Measurements from ENCODE around the gene ZNF556.
"Not testable (repeated sequence)": the region's sequence is repeated elsewhere in the genome, so short reads cannot be mapped to it uniquely, and the experiment has no call there.

ZNF556 gene

DNA sequence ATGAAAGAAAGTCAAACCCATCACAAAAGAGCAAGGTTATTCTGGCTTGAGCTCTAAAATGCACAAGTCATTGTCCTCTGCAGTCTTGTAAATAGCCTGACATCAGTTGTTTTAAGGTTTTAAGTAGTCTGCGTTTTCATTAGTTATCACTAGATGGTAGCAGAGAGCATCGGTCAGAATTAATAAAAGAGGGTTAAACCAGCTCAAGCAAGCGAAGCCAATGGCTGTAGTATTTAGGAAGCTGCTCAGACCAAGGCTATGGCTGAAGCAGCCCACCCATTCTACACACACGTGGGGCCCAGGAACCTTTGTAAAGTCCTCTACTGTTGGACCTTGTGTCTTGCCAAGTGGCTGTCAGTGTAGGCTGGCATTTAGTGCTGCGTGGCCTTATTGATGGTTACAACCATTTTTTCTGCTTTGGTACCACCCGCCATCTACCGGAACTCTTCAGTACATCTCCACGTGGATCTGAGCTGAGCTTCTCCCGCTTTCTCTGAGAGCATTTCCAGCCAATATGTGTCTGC, 20.3 kb downstream of the ZNF556 start:
- peaks cover 3% of the 10 kb centered on the region for H3K9me3 ChIP-seq (ENCODE audit: control insufficient read depth, insufficient read depth, low read depth, low read length)
- no peak overlapping the region for H3K27ac ChIP-seq (ENCODE audit: low read depth, low read length)

GRCh38 chr19:2888731-2889224, 21.6 kb downstream of the ZNF556 start:
- Histone ChIP-seq H3K9me3 (ENCODE audit: control insufficient read depth, insufficient read depth, low read depth, low read length) (peaks cover 5% of the 10 kb centered on the region; the same call in 1 of the 2 replicates), H3K27me3 (ENCODE audit: control insufficient read depth, insufficient read depth, low read length) (no peaks in the 10 kb centered on the region), H3K36me3 (ENCODE audit: control insufficient read depth, insufficient read depth, low read length) (no peaks in the 10 kb centered on the region), H3K9ac (ENCODE audit: low read length) (no peak overlapping the region), H3K4me1 (ENCODE audit: control insufficient read depth, insufficient read depth, low read length) (no peaks in the 10 kb centered on the region), H3K27ac (ENCODE audit: low read depth, low read length) (no peak overlapping the region), H3K4me3 (ENCODE audit: low read depth, low read length) (no peak overlapping the region)

More for the DNA sequence above, 20.3 kb downstream of the ZNF556 start:
- Histone ChIP-seq H3K27me3 (ENCODE audit: control insufficient read depth, insufficient read depth, low read length) (no peaks in the 10 kb centered on the region), H3K36me3 (ENCODE audit: control insufficient read depth, insufficient read depth, low read length) (no peaks in the 10 kb centered on the region), H3K4me3 (ENCODE audit: low read depth, low read length) (no peak overlapping the region), H3K4me1 (ENCODE audit: control insufficient read depth, insufficient read depth, low read length) (no peaks in the 10 kb centered on the region), H3K9ac (ENCODE audit: low read length) (no peak overlapping the region)

DNA sequence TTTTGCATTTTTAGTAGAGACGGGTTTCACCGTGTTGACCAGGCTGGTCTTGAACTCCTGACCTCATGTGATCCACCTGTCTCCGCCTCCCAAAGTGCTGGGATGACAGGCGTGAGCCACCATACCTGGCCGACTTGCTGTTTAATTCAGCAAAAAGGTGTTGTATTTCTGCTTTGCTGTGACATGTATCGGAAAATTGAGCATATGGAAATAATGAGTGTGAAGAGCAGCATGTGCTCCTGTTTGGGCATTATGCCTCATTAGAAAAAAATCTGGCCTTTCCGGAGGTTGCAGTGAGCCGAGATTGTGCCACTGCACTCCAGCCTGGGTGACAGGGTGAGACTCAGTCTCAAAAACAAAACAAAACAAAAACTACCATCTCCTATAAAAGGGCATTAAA, 23.4 kb downstream of the ZNF556 start:
- not testable (repeated sequence) for H3K4me3 ChIP-seq (ENCODE audit: low read depth, low read length); H3K9me3 ChIP-seq (ENCODE audit: control insufficient read depth, insufficient read depth, low read depth, low read length); H3K27ac ChIP-seq (ENCODE audit: low read depth, low read length); H3K4me1 ChIP-seq (ENCODE audit: control insufficient read depth, insufficient read depth, low read length); H3K27me3 ChIP-seq (ENCODE audit: control insufficient read depth, insufficient read depth, low read length); H3K36me3 ChIP-seq (ENCODE audit: control insufficient read depth, insufficient read depth, low read length); H3K9ac ChIP-seq (ENCODE audit: low read length)

- no peaks in the 10 kb centered on the region for H3K4me1 ChIP-seq (ENCODE audit: control insufficient read depth, insufficient read depth, low read length)
- H3K36me3 ChIP-seq (ENCODE audit: control insufficient read depth, insufficient read depth, low read length), result no peaks in the 10 kb centered on the region
- H3K27me3 ChIP-seq (ENCODE audit: control insufficient read depth, insufficient read depth, low read length), result no peaks in the 10 kb centered on the region
- H3K9me3 ChIP-seq (ENCODE audit: control insufficient read depth, insufficient read depth, low read depth, low read length), result peaks cover 24% of the 10 kb centered on the region
- no peak overlapping the region for H3K27ac ChIP-seq (ENCODE audit: low read depth, low read length)
- no peak overlapping the region for H3K4me3 ChIP-seq (ENCODE audit: low read depth, low read length)
- H3K9ac ChIP-seq (ENCODE audit: low read length), result no peak overlapping the region
Observed at GRCh38 chr19:2896694-2897093, 29.6 kb downstream of the ZNF556 start.

DNA sequence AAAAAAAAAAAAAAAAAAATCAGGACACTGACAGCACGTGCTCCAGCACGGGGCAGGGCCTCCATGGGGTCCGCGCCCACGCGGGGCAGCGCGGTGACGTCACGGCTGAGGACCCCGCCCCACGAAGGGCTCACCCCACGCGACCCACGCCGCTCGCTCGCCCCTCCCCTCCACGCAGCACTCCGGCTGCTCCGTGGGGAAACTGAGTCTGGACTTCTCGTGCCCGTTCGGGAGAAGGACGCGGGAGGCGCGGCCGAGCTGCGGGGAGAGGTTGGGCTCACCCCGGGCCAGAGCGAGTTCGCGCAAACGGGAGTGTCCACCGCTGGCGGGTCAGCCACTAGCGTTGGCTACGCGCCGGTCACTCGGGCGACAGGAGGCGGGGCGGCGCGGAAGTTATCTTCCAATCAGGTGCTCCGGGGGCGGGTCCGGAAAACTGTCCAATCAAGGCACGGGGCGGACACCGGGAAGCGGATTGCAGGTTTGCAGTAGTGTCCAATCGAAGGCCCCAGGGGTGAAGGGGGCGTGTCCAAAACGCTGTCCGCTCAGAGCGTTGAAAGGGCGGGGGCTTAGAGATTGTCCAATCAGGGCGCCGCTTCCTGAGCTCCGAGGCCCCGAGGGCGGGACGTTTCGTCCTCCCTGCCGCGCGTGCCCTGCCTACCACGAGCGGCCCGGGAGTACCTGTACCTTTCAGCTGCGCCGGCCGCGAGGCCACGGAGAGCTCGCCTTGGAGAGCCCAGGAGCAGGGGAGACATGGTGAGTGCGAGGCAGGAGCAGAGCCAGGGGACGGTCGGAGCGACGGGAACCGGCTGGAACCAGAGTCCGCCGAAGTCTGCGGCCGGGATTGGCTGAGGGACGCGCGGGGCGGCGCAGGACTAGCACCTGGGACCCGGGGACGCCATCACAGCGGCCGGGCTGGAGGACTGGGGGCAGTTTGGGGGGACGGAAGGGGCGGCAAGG, 33.4 kb downstream of the ZNF556 start, which contains the start of gene ZNF57:
ZNF57 (plus strand) TSS at position 633 of the 957 bp plus-strand sequence; CDS start at position 751, 118 bp downstream.
- Histone ChIP-seq H3K27me3 (ENCODE audit: control insufficient read depth, insufficient read depth, low read length) (no peaks in the 10 kb centered on the region), H3K9ac (ENCODE audit: low read length) (peak within 1 kb of the TSS; percentile 88), H3K4me3 (ENCODE audit: low read depth, low read length) (peak within 1 kb of the TSS; percentile 99), H3K27ac (ENCODE audit: low read depth, low read length) (peak within 1 kb of the TSS; percentile 70; the same call in 1 of the 2 replicates), H3K36me3 (ENCODE audit: control insufficient read depth, insufficient read depth, low read length) (no peaks in the 10 kb centered on the region), H3K4me1 (ENCODE audit: control insufficient read depth, insufficient read depth, low read length) (no peaks in the 10 kb centered on the region), H3K9me3 (ENCODE audit: control insufficient read depth, insufficient read depth, low read depth, low read length) (peaks cover 22% of the 10 kb centered on the region)

DNA sequence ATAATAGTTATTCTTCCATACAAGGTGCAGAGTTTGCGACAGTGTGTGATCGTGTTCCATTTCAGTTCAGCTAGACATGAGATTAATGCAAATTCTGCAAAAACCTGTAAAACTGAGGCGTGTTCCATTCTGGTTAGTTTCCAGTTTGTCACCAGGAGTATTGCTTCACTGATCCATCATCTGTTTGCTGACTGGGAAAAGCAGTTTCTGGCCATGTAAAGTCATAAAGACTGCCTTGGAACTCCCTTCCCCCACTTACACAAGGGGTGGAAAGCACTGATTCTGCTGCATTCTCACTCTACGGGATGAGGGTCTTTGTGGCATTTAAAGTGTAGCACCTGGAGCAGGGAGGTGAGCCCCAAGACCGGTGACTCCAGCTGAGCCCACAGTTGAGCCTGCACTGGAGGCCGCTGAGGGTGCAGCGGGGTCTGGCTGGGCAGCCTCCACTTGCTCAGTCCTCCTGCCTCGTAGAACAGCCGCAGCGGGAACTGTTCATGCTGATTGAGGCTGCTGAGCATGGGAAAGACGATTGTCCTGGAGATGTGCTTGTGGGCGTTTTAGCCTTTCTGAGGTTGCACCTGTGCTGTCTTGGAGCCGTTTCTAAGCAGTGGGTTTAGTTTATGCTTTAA, 35.6 kb downstream of the ZNF556 start:
- no peaks in the 10 kb centered on the region; the same call in 1 of the 2 replicates for H3K4me1 ChIP-seq (ENCODE audit: control insufficient read depth, insufficient read depth, low read length)
- H3K9me3 ChIP-seq (ENCODE audit: control insufficient read depth, insufficient read depth, low read depth, low read length), result peaks cover 11% of the 10 kb centered on the region; the same call in 1 of the 2 replicates
- H3K4me3 ChIP-seq (ENCODE audit: low read depth, low read length), result no peak overlapping the region; the same call in 1 of the 2 replicates
- no peaks in the 10 kb centered on the region for H3K27me3 ChIP-seq (ENCODE audit: control insufficient read depth, insufficient read depth, low read length)
- no peak overlapping the region for H3K9ac ChIP-seq (ENCODE audit: low read length)
- no peak overlapping the region for H3K27ac ChIP-seq (ENCODE audit: low read depth, low read length)
- H3K36me3 ChIP-seq (ENCODE audit: control insufficient read depth, insufficient read depth, low read length), result no peaks in the 10 kb centered on the region

DNA sequence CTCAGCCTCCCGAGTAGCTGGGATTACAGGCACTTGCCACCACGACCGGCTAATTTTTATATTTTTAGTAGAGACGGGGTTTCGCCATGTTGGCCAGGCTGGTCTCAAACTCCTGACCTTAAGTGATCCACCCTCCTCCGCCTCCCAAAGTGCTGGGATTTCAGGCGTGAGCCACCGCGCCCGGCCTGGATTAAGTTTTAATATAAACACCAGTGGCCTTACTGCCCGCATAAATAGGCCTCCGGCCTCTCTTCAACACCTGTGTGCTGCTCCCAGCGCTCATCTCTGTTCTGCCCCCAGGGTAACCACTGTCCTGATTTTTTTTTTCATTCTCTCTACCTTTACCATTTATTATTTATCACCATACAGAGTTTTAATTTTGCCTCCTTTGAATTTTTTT, 36.2 kb downstream of the ZNF556 start:
- not testable (repeated sequence) for H3K4me3 ChIP-seq (ENCODE audit: low read depth, low read length); H3K27me3 ChIP-seq (ENCODE audit: control insufficient read depth, insufficient read depth, low read length); H3K9ac ChIP-seq (ENCODE audit: low read length); H3K27ac ChIP-seq (ENCODE audit: low read depth, low read length); H3K4me1 ChIP-seq (ENCODE audit: control insufficient read depth, insufficient read depth, low read length); H3K36me3 ChIP-seq (ENCODE audit: control insufficient read depth, insufficient read depth, low read length)
- H3K9me3 ChIP-seq (ENCODE audit: control insufficient read depth, insufficient read depth, low read depth, low read length), result peaks cover 12% of the 10 kb centered on the region; the same call in 1 of the 2 replicates

GRCh38 chr19:2905918-2906519, 38.9 kb downstream of the ZNF556 start:
- Histone ChIP-seq H3K9me3 (ENCODE audit: control insufficient read depth, insufficient read depth, low read depth, low read length) (peaks cover 20% of the 10 kb centered on the region; the same call in 1 of the 2 replicates), H3K27me3 (ENCODE audit: control insufficient read depth, insufficient read depth, low read length) (no peaks in the 10 kb centered on the region), H3K4me1 (ENCODE audit: control insufficient read depth, insufficient read depth, low read length) (no peaks in the 10 kb centered on the region; the same call in 1 of the 2 replicates), H3K27ac (ENCODE audit: low read depth, low read length) (no peak overlapping the region), H3K4me3 (ENCODE audit: low read depth, low read length) (no peak overlapping the region), H3K36me3 (ENCODE audit: control insufficient read depth, insufficient read depth, low read length) (no peaks in the 10 kb centered on the region), H3K9ac (ENCODE audit: low read length) (no peak overlapping the region)

DNA sequence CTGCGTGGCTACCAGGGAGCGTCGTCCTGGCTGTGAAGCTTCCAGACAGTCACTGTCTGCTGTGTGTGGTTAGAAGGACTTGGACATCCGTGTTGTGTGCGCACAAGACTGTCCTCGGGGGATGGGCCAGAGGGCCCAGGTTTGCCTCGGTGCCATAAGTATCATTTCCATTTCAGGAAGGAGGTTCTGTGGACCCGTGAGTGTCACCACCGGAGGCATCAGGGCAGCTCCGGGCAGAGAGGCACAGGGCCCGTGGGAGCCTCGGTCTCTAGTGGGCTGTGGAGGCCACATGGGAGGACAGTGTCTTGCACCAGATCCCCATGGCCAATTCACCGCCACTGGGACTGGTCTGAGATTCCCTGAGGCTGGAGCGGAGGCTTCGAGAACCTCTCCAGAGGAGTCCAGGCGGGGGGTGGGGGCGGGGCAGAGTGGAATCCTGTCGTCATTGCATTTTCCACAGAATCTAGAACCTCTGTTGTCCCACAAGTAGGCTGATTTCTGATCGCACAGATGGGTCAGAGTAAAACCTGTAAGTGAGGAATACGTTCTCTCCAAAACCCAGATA, 39.6 kb downstream of the ZNF556 start:
- Histone ChIP-seq H3K27ac (ENCODE audit: low read depth, low read length) (no peak overlapping the region), H3K27me3 (ENCODE audit: control insufficient read depth, insufficient read depth, low read length) (no peaks in the 10 kb centered on the region), H3K36me3 (ENCODE audit: control insufficient read depth, insufficient read depth, low read length) (0 out of 2 replicates have a peak, but pooled peaks cover under 1% of the 10 kb centered on the region), H3K9me3 (ENCODE audit: control insufficient read depth, insufficient read depth, low read depth, low read length) (peaks cover 26% of the 10 kb centered on the region), H3K4me1 (ENCODE audit: control insufficient read depth, insufficient read depth, low read length) (no peaks in the 10 kb centered on the region; the same call in 1 of the 2 replicates), H3K9ac (ENCODE audit: low read length) (no peak overlapping the region), H3K4me3 (ENCODE audit: low read depth, low read length) (no peak overlapping the region)

DNA sequence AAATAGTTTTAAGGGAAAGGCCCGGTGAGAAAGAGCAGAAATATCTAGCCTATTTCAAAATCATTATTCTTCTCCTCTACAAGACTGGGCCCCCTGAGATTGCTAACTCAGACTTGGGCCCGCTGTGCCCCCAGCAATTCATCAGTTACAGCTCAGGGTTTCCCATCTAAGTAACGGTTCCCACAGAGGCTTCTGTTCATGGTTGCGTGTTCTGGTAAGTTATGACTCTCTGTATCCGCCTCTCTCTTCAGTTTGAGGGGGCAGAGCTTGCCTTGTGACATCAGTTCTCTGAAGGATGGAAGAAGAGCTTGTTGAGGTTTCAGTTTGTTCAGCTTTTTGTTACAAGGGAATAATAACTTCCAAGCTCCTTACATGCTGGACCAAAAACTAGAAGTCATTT, 45.2 kb downstream of the ZNF556 start:
- Histone ChIP-seq H3K9me3 (ENCODE audit: control insufficient read depth, insufficient read depth, low read depth, low read length) (peaks cover 66% of the 10 kb centered on the region), H3K4me1 (ENCODE audit: control insufficient read depth, insufficient read depth, low read length) (no peaks in the 10 kb centered on the region), H3K27ac (ENCODE audit: low read depth, low read length) (no peak overlapping the region), H3K36me3 (ENCODE audit: control insufficient read depth, insufficient read depth, low read length) (peaks cover 34% of the 10 kb centered on the region), H3K9ac (ENCODE audit: low read length) (no peak overlapping the region), H3K4me3 (ENCODE audit: low read depth, low read length) (no peak overlapping the region), H3K27me3 (ENCODE audit: control insufficient read depth, insufficient read depth, low read length) (no peaks in the 10 kb centered on the region)
